Measurements from ENCODE around the gene PROCA1. TPM values are rescaled to one million over a fixed set of nuclear protein-coding genes. Genes with fewer than 3 reads are reported as not detected.

The PROCA1 gene
- total RNA-seq, 4 donors from 2014 or later = 0.46 to 4.3 (median 1.1) TPM; not detected in 1

GRCh38 chr17:28700278-28700677, 11.4 kb downstream of the PROCA1 start:
- intact Hi-C loops (cut with DNase I) = no loop called here
- H3K27me3 ChIP-seq = no peaks in the 10 kb centered on the region
- H3K9me3 ChIP-seq = no peaks in the 10 kb centered on the region
- H3K4me1 ChIP-seq = no peaks in the 10 kb centered on the region
- no peak for DNase-seq
- no peak overlapping the region for H3K27ac ChIP-seq
- 96 to 100% methylated on average over 1 to 8 of the region's 8 CpGs for WGBS, 2 donors
- no peak overlapping the region for H3K4me3 ChIP-seq (replicated peaks in 1 of 3)
- no peak for TF ChIP-seq CTCF (IDR thresholded peaks at IDR 0.05)
- no peak for TF ChIP-seq POLR2A (IDR thresholded peaks at IDR 0.05)
- peaks cover 78 to 81% of the 10 kb centered on the region in 2 donors for H3K36me3 ChIP-seq

- no peaks in the 10 kb centered on the region for H3K27me3 ChIP-seq
Measured at GRCh38 chr17:28698253-28698941, 13.3 kb downstream of the PROCA1 start.

GRCh38 chr17:28693869-28694268, 17.8 kb downstream of the PROCA1 start:
- Histone ChIP-seq H3K27me3 (no peaks in the 10 kb centered on the region), H3K36me3 (peaks cover 87 to 92% of the 10 kb centered on the region in 2 donors)

More at GRCh38 chr17:28698253-28698941, 13.3 kb downstream of the PROCA1 start:
- TF ChIP-seq CTCF (IDR thresholded peaks at IDR 0.05) (no peak), POLR2A (IDR thresholded peaks at IDR 0.05) (no peak)
- Histone ChIP-seq H3K4me3 (replicated peaks in 1 of 3) (no peak overlapping the region), H3K36me3 (peaks cover 96 to 100% of the 10 kb centered on the region in 2 donors), H3K4me1 (no peaks in the 10 kb centered on the region), H3K9me3 (no peaks in the 10 kb centered on the region), H3K27ac (no peak overlapping the region)
- 97% methylated on average over 6 of the region's 6 CpGs for WGBS, 2 donors
- intact Hi-C loops (cut with DNase I) = no loop called here
- DNase-seq = no peak

GRCh38 chr17:28689011-28689410, 22.7 kb downstream of the PROCA1 start:
- Histone ChIP-seq H3K36me3 (peaks cover 82 to 85% of the 10 kb centered on the region in 2 donors), H3K4me3 (replicated peaks in 1 of 3) (no peak overlapping the region), H3K27me3 (no peaks in the 10 kb centered on the region), H3K27ac (no peak overlapping the region), H3K4me1 (peaks cover 0 to 12% of the 10 kb centered on the region in 2 donors), H3K9me3 (no peaks in the 10 kb centered on the region)
- intact Hi-C loops (cut with DNase I) = no loop called here
- TF ChIP-seq POLR2A (IDR thresholded peaks at IDR 0.05) (no peak), CTCF (IDR thresholded peaks at IDR 0.05) (no peak)
- no peak for DNase-seq
- WGBS, 2 donors = 95 to 99% methylated on average over 3 of the region's 3 CpGs

More at GRCh38 chr17:28693869-28694268, 17.8 kb downstream of the PROCA1 start:
- Histone ChIP-seq H3K4me3 (replicated peaks in 1 of 3) (no peak overlapping the region), H3K4me1 (no peaks in the 10 kb centered on the region), H3K9me3 (no peaks in the 10 kb centered on the region), H3K27ac (no peak overlapping the region)
- DNase-seq = no peak
- TF ChIP-seq POLR2A (IDR thresholded peaks at IDR 0.05) = no peak
- no peak for TF ChIP-seq CTCF (IDR thresholded peaks at IDR 0.05)
- WGBS, 2 donors = 89 to 91% methylated on average over 1 of the region's 1 CpG
- intact Hi-C loops (cut with DNase I) = no loop called here

GRCh38 chr17:28688481-28688880, 23.2 kb downstream of the PROCA1 start:
- DNase-seq = no peak
- WGBS, 2 donors = 94% methylated on average over 4 of the region's 4 CpGs
- peaks cover 0 to 12% of the 10 kb centered on the region in 2 donors for H3K4me1 ChIP-seq
- no peak overlapping the region for H3K4me3 ChIP-seq (replicated peaks in 1 of 3)
- no peaks in the 10 kb centered on the region for H3K27me3 ChIP-seq
- no peak for TF ChIP-seq POLR2A (IDR thresholded peaks at IDR 0.05)
- TF ChIP-seq CTCF (IDR thresholded peaks at IDR 0.05) = no peak
- peaks cover 82 to 85% of the 10 kb centered on the region in 2 donors for H3K36me3 ChIP-seq
- intact Hi-C loops (cut with DNase I) = no loop called here
- H3K27ac ChIP-seq = no peak overlapping the region
- H3K9me3 ChIP-seq = no peaks in the 10 kb centered on the region
